Esophagus squamous epithelium (tissue), 5 donors: ENCODE data around the gene TLK1. TPM values are rescaled to one million over a fixed set of nuclear protein-coding genes. Genes with fewer than 3 reads are reported as not detected.

ENCODE experiments used
- DNase-seq: peaks from one replicate; lab custom pipeline; 2025; lab: John Stamatoyannopoulos, UW
- H3K27ac ChIP-seq, 4 donors: fragments of 200-600 bp; sonication (generic); one replicate each; pipeline ENCODE4 v1.5.1; 2016 to 2019; ENCODE audit warnings: mild to moderate bottlenecking in 1 of 4
- H3K27me3 ChIP-seq, 4 donors: fragments of 200-600 bp; sonication (generic); 1 replicate in 3 of 4; 2 replicates in 1 of 4; pipeline versions ENCODE4 v1.5.1 to v1.6.0; 2017 to 2021; ENCODE audit warnings: antibody characterized with exemption in 1 of 4
- H3K36me3 ChIP-seq, 3 donors: fragments of 200-600 bp; sonication (generic); one replicate each; pipeline ENCODE4 v1.5.1; 2016 to 2019
- H3K4me1 ChIP-seq, 3 donors: fragments of 200-600 bp; sonication (generic); one replicate each; pipeline ENCODE4 v1.5.1; 2017 to 2019
- H3K4me3 ChIP-seq, 4 donors: fragments of 200-600 bp; sonication (generic); 1 replicate in 3 of 4; 2 replicates in 1 of 4; pipeline ENCODE4 v1.5.1; 2016 to 2019; ENCODE audit warnings: mild to moderate bottlenecking in 2 of 4, moderate library complexity in 1 of 4
- H3K9me3 ChIP-seq, 3 donors: fragments of 200-600 bp; sonication (generic); one replicate each; pipeline ENCODE4 v1.5.1; 2016 to 2019
- CTCF ChIP-seq, 6 experiments: fragments of 450-650 bp in 4 of 6; fragments of 200-600 bp in 2 of 6; sonication (generic) in 2 of 6; IDR thresholded peaks; one replicate each; pipeline ENCODE4 v1.5.1; 2016 to 2019; ENCODE audit warnings: antibody characterized with exemption in 6 of 6, mild to moderate bottlenecking in 4 of 6, moderate library complexity in 4 of 6
- POLR2A ChIP-seq, 4 donors: fragments of 450-650 bp; IDR thresholded peaks; one replicate each; pipeline ENCODE4 v1.6.1; 2017; ENCODE audit warnings: antibody characterized with exemption in 4 of 4, mild to moderate bottlenecking in 4 of 4, moderate library complexity in 3 of 4
- WGBS, 2 donors: methylation state at CpG; one replicate each; pipeline ENCODE4 v1.1.5; 2018; 5-methylcytosine and 5-hydroxymethylcytosine counted together
- intact Hi-C: fragments of 100-400 bp; cut with DNase I; formaldehyde crosslinking; loops from one replicate; pipeline ENCODE4 v1.15.0; 2022
- total RNA-seq, 4 donors: library from RNA; depleted of rRNA; stranded (reverse); fragments of >200 nt; gene quantifications; one replicate each; pipeline ENCODE4 v1.1.0, GENCODE V29; 2016
- donor health status: DM: yes; HTN: yes; CAD: no.

The TLK1 gene
- total RNA-seq, 4 donors from 2014 or later = 11.1 to 24.5 (median 20.0) TPM

- no peak for DNase-seq
- H3K4me1 ChIP-seq = peaks cover 0 to 48% (median 6%) of the 10 kb centered on the region in 3 donors
- 89 to 94% methylated on average over 2 of the region's 2 CpGs for WGBS, 2 donors
Measured at GRCh38 chr2:171143670-171144062, 17.0 kb downstream of the TLK1 start.

GRCh38 chr2:171142398-171142797 is 18.3 kb downstream of the TLK1 start:
- Histone ChIP-seq H3K27ac (no peak overlapping the region), H3K36me3 (no peaks in the 10 kb centered on the region), H3K4me3 (no peak overlapping the region), H3K9me3 (no peaks in the 10 kb centered on the region), H3K27me3 (no peaks in the 10 kb centered on the region), H3K4me1 (peaks cover 0 to 59% (median 6%) of the 10 kb centered on the region in 3 donors)
- intact Hi-C loops = no loop called here
- 78 to 82% methylated on average over 3 of the region's 3 CpGs for WGBS, 2 donors
- DNase-seq = no peak
- TF ChIP-seq CTCF (IDR thresholded peaks at IDR 0.05) (no peak), POLR2A (IDR thresholded peaks at IDR 0.05) (no peak)

More at GRCh38 chr2:171143670-171144062, 17.0 kb downstream of the TLK1 start:
- no peaks in the 10 kb centered on the region for H3K9me3 ChIP-seq
- intact Hi-C loops = no loop called here
- no peak for TF ChIP-seq CTCF (IDR thresholded peaks at IDR 0.05)
- TF ChIP-seq POLR2A (IDR thresholded peaks at IDR 0.05) = no peak
- no peak overlapping the region for H3K27ac ChIP-seq
- no peaks in the 10 kb centered on the region for H3K27me3 ChIP-seq
- no peak overlapping the region for H3K4me3 ChIP-seq
- no peaks in the 10 kb centered on the region for H3K36me3 ChIP-seq

- H3K36me3 ChIP-seq = no peaks in the 10 kb centered on the region
- TF ChIP-seq CTCF (IDR thresholded peaks at IDR 0.05) (peak in 1 of 6 experiments; percentile 12), POLR2A (IDR thresholded peaks at IDR 0.05) (no peak)
- no peak overlapping the region for H3K27ac ChIP-seq
- peaks cover 0 to 59% (median 3%) of the 10 kb centered on the region in 3 donors for H3K4me1 ChIP-seq
- H3K9me3 ChIP-seq = no peaks in the 10 kb centered on the region
- H3K4me3 ChIP-seq = no peak overlapping the region
- no peaks in the 10 kb centered on the region for H3K27me3 ChIP-seq
- intact Hi-C loops = no loop called here
- DNase-seq = no peak
- 65 to 94% methylated on average over 1 of the region's 1 CpG for WGBS, 2 donors
Measured at GRCh38 chr2:171141320-171141719, 19.4 kb downstream of the TLK1 start.

GRCh38 chr2:171139860-171140259 is 20.8 kb downstream of the TLK1 start:
- peaks cover 0 to 45% (median 0%) of the 10 kb centered on the region in 3 donors for H3K4me1 ChIP-seq
- no peaks in the 10 kb centered on the region for H3K36me3 ChIP-seq
- DNase-seq = no peak
- TF ChIP-seq CTCF (IDR thresholded peaks at IDR 0.05) (no peak), POLR2A (IDR thresholded peaks at IDR 0.05) (no peak)
- 94 to 97% methylated on average over 6 to 9 of the region's 9 CpGs for WGBS, 2 donors
- intact Hi-C loops = no loop called here
- H3K27ac ChIP-seq = no peak overlapping the region
- no peaks in the 10 kb centered on the region for H3K27me3 ChIP-seq
- H3K9me3 ChIP-seq = no peaks in the 10 kb centered on the region
- H3K4me3 ChIP-seq = no peak overlapping the region

GRCh38 chr2:171136024-171136423 is 24.7 kb downstream of the TLK1 start:
- no peaks in the 10 kb centered on the region for H3K9me3 ChIP-seq
- DNase-seq = no peak
- whole genome bisulfite sequencing, 2 donors = 71 to 81% methylated on average over 4 of the region's 4 CpGs
- H3K27me3 ChIP-seq = no peaks in the 10 kb centered on the region
- H3K4me1 ChIP-seq = peaks cover 0 to 37% (median 0%) of the 10 kb centered on the region in 3 donors
- intact Hi-C loops = no loop called here
- H3K36me3 ChIP-seq = no peaks in the 10 kb centered on the region
- no peak overlapping the region for H3K4me3 ChIP-seq
- TF ChIP-seq POLR2A (IDR thresholded peaks at IDR 0.05) (no peak), CTCF (IDR thresholded peaks at IDR 0.05) (no peak)
- H3K27ac ChIP-seq = no peak overlapping the region
